ENCODE data around the gene LEFTY1.
"Not testable (repeated sequence)": the region's sequence is repeated elsewhere in the genome, so short reads cannot be mapped to it uniquely, and the experiment has no call there.

The LEFTY1 gene

GRCh38 chr1:225930566-225930965 lies 41.6 kb upstream of the LEFTY1 start:
- no peak for TF ChIP-seq CTCF (IDR thresholded peaks at IDR 0.05; ENCODE audit: borderline replicate concordance, insufficient read depth, low read depth, low read length)
- no peak overlapping the region for H3K4me3 ChIP-seq (ENCODE audit: low read depth, low read length)

GRCh38 chr1:225929462-225929861 lies 40.5 kb upstream of the LEFTY1 start:
- not testable (repeated sequence) for H3K4me3 ChIP-seq (ENCODE audit: low read depth, low read length)

GRCh38 chr1:225928186-225929175 lies 39.5 kb upstream of the LEFTY1 start:
- no peak overlapping the region for H3K4me3 ChIP-seq (ENCODE audit: low read depth, low read length)
- TF ChIP-seq CTCF (IDR thresholded peaks at IDR 0.05; ENCODE audit: borderline replicate concordance, insufficient read depth, low read depth, low read length), result no peak

GRCh38 chr1:225926551-225927113 lies 37.7 kb upstream of the LEFTY1 start:
- TF ChIP-seq CTCF (IDR thresholded peaks at IDR 0.05; ENCODE audit: borderline replicate concordance, insufficient read depth, low read depth, low read length), result no peak

GRCh38 chr1:225923692-225924555 lies 35.0 kb upstream of the LEFTY1 start, which contains the start of gene PYCR2:
Gene PYCR2, minus strand, starts transcription at chr1:225924250. Its CDS starts 140 bp downstream, at chr1:225924110.
- peak within 1 kb of the TSS; percentile 69 for H3K4me3 ChIP-seq (ENCODE audit: low read depth, low read length)
- no peak for TF ChIP-seq CTCF (IDR thresholded peaks at IDR 0.05; ENCODE audit: borderline replicate concordance, insufficient read depth, low read depth, low read length)

More at GRCh38 chr1:225926551-225927113, 37.7 kb upstream of the LEFTY1 start:
- H3K4me3 ChIP-seq (ENCODE audit: low read depth, low read length), result no peak overlapping the region

GRCh38 chr1:225923381-225923691 lies 34.4 kb upstream of the LEFTY1 start:
- no peak for TF ChIP-seq CTCF (IDR thresholded peaks at IDR 0.05; ENCODE audit: borderline replicate concordance, insufficient read depth, low read depth, low read length)

More at GRCh38 chr1:225923381-225923691, 34.4 kb upstream of the LEFTY1 start:
- peak overlapping the region; percentile 69 for H3K4me3 ChIP-seq (ENCODE audit: low read depth, low read length)
